NCI-H2107 treated with DMSO at 0.1 percent for 48 hours (cell line): Measurements from ENCODE around the gene ELOVL5.
A peak's percentile ranks its signal among the peaks of the same experiment; 100 is the strongest.

ENCODE experiments used
- DNase-seq: peaks from one replicate; lab custom pipeline; 2025; ENCODE audit not compliant: unreplicated experiment; lab: John Stamatoyannopoulos, UW

Gene ELOVL5

DNA sequence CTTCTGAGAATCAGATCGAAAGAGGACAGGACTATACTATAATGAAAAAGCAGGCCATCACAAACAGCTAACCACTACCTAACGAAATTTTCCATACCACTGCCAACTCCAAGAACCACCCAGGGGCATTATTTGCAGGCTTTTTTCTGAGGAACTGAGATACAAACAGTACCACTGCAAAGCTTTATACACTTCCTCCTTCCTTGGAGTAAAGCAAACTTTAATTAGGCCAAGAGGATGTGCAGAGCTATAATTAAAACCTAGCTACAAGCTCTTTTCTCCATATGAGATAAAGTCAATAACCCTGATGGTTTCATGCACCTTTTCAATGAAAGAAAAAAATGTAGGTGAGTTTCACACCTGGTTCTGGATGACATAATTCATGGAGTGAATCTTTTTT lies 68.5 kb downstream of the ELOVL5 start:
- no peak for DNase-seq

DNA sequence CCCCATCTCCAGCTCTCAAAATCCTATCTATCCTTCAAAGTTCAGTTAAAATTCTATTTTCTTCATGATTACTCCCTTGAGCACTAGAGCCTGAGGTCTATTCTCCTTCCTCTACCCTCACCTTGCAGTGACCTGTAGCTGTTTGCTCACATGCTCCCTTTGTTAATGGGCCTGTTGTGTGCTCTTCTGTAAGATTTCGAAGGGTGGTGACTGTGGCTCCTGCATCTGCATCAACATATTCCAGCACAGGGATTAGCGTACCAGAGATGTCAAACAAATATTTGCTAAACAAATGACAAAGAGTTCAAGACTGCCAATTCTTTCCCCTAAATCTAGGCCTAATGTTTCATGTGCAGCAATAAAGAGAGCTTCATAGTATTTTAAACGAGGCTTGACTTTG lies 69.5 kb downstream of the ELOVL5 start:
- no peak for DNase-seq

- DNase-seq = no peak
Observed at GRCh38 chr6:53273370-53273769, 75.4 kb downstream of the ELOVL5 start.

DNA sequence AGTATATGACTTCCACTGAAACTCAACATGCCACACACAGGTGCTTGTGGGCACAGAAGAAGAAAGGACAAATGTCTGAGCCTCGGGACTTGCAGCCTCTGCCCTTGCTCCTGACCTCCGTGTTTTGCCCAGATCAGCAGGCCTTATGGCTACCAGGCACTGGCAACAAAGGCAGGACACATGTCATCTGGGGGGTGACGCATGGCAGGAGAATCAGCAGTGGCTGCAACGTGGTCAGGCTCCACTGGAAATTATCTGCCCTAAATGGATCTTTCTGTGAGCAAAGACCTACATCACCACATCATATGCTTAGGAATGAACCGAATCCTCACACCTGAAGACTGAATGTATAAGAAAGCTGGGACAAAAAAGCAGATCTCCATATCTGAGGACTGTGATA lies 78.9 kb downstream of the ELOVL5 start:
- DNase-seq = no peak

GRCh38 chr6:53268858-53269608 lies 79.7 kb downstream of the ELOVL5 start:
- no peak for DNase-seq

GRCh38 chr6:53266553-53267090 lies 82.1 kb downstream of the ELOVL5 start:
- DNase-seq = no peak

DNA sequence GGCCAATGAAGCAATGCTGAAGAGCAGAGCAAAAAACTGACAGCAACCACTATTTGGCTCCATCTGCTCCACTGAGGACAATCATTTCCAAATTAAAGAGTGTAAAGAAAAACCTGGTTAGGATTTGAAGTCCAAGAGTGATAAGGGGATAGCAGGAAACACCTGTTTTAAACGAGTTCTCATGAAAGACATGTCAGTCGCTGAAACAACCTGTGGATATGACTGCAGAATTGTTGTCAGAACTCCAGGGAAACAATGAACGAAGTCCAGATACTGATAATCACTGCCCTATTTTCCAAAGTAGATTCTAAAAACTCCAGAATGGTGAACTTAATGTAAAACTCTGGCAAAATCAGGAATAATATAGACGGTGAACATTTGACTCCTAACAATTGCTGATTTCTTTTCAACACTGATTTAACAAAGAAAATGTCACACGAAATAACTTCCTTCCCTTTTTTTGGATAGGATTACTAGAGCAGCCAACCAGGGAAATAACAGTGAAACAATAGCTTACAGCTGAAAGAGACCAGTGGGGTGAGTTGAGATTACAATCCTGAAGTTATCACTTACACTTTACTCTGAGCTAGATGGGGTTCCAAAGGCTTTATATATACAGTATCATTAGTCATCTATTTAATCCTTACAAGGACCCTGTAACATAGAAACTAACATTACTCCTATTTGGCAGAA lies 83.7 kb downstream of the ELOVL5 start:
- DNase-seq = no peak

DNA sequence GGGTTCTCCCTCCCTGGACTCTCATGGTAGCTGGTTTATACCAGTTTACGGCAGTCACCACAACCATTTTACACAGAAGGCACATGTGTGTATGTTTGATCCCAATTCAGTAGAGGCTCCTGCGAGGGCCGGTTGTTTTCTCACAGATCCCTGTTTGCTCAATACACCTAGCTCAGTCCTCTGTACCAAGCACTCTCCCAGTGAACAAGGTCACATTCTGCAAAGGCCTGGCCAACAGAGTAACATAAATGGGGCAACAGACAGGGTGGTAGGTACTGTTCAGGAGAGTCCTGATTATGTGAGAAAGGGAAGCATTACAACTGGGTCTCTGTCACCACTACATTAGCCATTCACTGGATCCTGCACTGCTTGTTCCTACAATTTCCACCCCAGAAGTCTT lies 84.4 kb downstream of the ELOVL5 start:
- DNase-seq = no peak

DNA sequence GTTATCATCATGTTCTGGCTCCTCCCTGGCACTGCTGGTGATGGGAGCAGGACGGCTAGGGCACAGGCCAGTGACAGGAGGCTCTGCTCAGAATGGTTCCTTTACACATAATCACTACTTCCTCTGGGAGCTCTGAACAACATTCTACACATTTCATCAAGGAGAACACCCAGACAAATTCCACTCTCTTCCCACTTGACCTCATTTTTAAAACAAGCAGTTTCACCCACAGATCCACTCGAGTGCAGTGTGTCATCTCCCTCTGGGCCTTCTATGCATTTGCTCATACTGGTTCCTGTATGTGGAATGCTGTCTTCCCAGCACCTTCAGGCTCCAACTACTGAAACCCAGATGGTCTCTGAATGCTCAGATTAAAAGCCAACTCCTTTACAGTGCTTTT lies 84.8 kb downstream of the ELOVL5 start:
- DNase-seq = no peak

GRCh38 chr6:53259860-53260580 lies 88.7 kb downstream of the ELOVL5 start:
- no peak for DNase-seq

GRCh38 chr6:53258774-53259155 lies 90.0 kb downstream of the ELOVL5 start:
- DNase-seq = no peak

DNA sequence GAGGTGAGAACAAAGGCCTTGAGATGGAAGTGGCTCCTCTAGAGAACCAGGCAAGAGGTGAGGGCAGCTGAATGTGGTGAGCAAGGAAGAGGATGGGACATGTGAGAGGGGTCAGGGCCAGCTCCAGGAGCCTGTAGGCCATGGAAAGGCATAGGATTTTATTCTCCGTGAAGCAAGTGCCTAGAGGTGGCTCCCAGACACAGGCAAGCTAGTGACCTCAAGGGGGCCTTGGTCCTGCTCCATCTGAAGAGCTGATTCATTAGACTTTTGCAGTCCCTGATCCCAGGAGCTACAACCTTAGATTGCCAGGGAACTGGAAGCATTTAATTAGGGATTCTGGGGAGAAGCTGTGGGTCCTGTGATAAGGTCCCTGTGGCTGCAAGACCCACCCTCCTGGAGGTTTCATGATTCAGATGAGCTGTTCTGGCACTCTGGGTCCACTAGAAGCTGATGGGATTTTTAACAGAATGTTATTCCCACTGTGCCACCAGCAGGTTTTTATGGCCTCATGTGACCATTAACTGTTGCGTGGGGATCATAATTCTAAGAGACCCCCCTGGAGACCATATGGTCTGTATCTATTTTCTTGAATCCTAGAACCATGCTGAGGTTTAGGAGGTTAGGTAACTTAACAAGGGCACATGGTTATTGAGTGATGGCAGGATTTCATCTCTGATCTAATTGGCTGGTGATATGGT lies 90.5 kb downstream of the ELOVL5 start:
- DNase-seq = no peak

GRCh38 chr6:53257533-53257932 lies 91.2 kb downstream of the ELOVL5 start:
- DNase-seq = no peak

DNA sequence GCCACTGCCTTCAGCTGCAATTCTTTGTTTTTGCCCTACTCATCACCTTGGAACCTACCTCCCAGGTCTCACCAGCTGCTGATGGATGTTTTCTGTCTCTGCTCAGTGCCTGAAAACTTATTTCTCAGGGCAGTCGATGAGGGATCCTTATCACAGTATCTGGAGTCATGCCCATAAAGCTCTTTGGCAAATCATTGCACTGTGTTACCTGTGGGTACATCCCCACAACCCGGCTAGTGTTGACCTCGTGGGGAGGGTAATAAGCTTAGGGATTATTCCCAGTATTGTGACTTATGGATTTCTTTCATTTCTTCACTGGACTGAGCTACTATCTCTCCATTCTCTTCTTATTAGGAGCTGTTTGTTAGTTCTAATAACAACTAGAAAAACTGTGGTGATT lies 91.7 kb downstream of the ELOVL5 start:
- DNase-seq = no peak

DNA sequence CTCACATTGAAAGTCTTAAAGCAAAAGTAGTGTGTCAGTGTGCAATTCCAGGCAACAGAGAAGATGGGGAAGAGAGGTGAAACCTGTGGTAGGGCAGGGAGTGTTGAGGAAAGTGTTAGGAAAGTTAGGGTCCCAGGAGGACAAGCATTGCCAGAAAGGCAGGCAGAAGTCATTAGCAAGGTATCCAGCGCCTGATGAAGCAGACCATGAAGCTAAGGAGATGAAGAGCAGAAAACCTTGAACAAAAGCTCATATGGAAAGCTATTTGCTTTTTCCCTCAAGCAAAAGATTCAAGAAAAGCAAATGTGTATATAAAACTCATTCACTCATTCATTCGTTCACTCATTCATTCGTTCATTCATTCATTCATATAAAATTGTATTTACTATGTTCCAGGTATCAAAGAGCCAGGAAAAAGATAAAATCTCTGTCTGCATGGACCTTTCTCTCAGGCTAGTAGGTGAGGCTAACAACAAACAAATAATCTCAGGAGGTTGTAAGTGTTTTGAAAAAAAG lies 96.5 kb downstream of the ELOVL5 start:
- no peak for DNase-seq

GRCh38 chr6:53251033-53251672 lies 97.6 kb downstream of the ELOVL5 start:
- DNase-seq = peak; percentile 47

- no peak for DNase-seq
Observed at GRCh38 chr6:53250176-53251032, 98.3 kb downstream of the ELOVL5 start.

- peak; percentile 6 for DNase-seq
Observed at GRCh38 chr6:53246924-53247323, 101.8 kb downstream of the ELOVL5 start.

DNA sequence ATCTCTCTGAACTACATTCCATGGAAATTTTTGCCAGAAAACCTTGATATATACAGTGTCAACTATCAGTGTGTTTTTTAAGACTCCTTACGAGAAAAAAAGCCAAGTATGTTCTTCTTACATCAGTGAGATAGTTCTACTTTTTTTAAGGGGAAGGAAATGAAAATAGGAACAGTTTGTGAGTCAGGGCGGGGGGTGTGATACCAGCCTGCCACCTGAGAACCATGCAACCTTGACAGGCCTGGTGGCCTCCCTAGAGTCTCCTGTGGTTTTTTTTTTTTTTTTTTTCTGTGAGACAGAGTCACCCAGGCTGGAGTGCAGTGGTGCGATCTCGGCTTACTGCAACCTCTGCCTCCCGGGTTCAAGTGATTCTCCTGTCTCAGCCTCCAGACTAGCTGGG lies 103.8 kb downstream of the ELOVL5 start:
- DNase-seq = no peak
